HG02870 (cell line): ENCODE measurements around the gene UBE2L6.

Experiments used
- ATAC-seq: cut with Tn5 transposase; IDR thresholded peaks from one replicate; pipeline ENCODE4 v1.9.1; 2021; ENCODE audit warnings: mild to moderate bottlenecking, moderate library complexity; ENCODE audit not compliant: unreplicated experiment

UBE2L6 gene

GRCh38 chr11:57501953-57502352 is 65.5 kb downstream of the UBE2L6 start:
- ATAC-seq = no peak
